DOHH2 (cell line): ENCODE measurements around the gene TCFL5.

ENCODE experiments used
- H3F3A ChIP-seq: fragments of 200-600 bp; sonication (generic), shearing (Covaris generic); 2 replicates; pipeline ENCODE4 v1.6.0; 2016; ENCODE audit warnings: antibody characterized with exemption, mild to moderate bottlenecking; ENCODE audit not compliant: control insufficient read depth, insufficient read depth
- H3K27ac ChIP-seq: fragments of 200-600 bp; sonication (generic); 2 replicates; pipeline ENCODE4 v1.5.1; 2014; ENCODE audit warnings: low read depth, mild to moderate bottlenecking, low read length, moderate library complexity
- H3K27me3 ChIP-seq: fragments of 200-600 bp; sonication (generic); 2 replicates; pipeline ENCODE4 v1.6.1; 2014; ENCODE audit warnings: mild to moderate bottlenecking, low read length, mixed read lengths; ENCODE audit not compliant: control insufficient read depth
- H3K36me3 ChIP-seq: fragments of 200-600 bp; sonication (generic); 2 replicates; pipeline ENCODE4 v1.6.1; 2014; ENCODE audit warnings: mild to moderate bottlenecking, low read length, moderate library complexity, mixed read lengths; ENCODE audit not compliant: control insufficient read depth
- H3K4me1 ChIP-seq: fragments of 200-600 bp; sonication (generic); 2 replicates; pipeline ENCODE4 v1.6.1; 2014; ENCODE audit warnings: mild to moderate bottlenecking, low read length, mixed read lengths; ENCODE audit not compliant: control insufficient read depth
- H3K4me2 ChIP-seq: fragments of 200-600 bp; sonication (generic); 2 replicates; pipeline ENCODE4 v1.6.0; 2014; ENCODE audit warnings: mild to moderate bottlenecking, low read length, moderate library complexity
- H3K4me3 ChIP-seq: fragments of 200-600 bp; sonication (generic); 2 replicates; pipeline ENCODE4 v1.5.1; 2014; ENCODE audit warnings: mild to moderate bottlenecking, low read length, mixed read lengths
- H3K79me2 ChIP-seq: fragments of 200-600 bp; sonication (generic); 2 replicates; pipeline ENCODE4 v1.6.1; 2014; ENCODE audit warnings: mild to moderate bottlenecking, low read length, mixed read lengths; ENCODE audit not compliant: control insufficient read depth
- H3K9me2 ChIP-seq: fragments of 200-600 bp; sonication (generic); replicated peaks from 2 replicates; pipeline ENCODE4 v1.6.1; 2014; ENCODE audit warnings: mild to moderate bottlenecking, low read length, mixed read lengths; ENCODE audit not compliant: control insufficient read depth
- H3K9me3 ChIP-seq: fragments of 200-600 bp; sonication (generic); 2 replicates; pipeline ENCODE4 v1.6.1; 2014; ENCODE audit warnings: antibody characterized with exemption, low read length, mixed read lengths; ENCODE audit not compliant: control insufficient read depth, insufficient read depth
- H4K20me1 ChIP-seq: fragments of 200-600 bp; sonication (generic); 2 replicates; pipeline ENCODE4 v1.6.0; 2014; ENCODE audit warnings: low read depth, mild to moderate bottlenecking, antibody characterized with exemption, low read length, moderate library complexity; ENCODE audit not compliant: control insufficient read depth, insufficient read depth
- CTCF ChIP-seq: fragments of 200-600 bp; sonication (generic); IDR thresholded peaks from one replicate; pipeline ENCODE4 v1.5.1; 2014; ENCODE audit warnings: antibody characterized with exemption, mild to moderate bottlenecking, low read depth, low read length; ENCODE audit not compliant: poor library complexity, severe bottlenecking
- EZH2phosphoT487 ChIP-seq: fragments of 200-600 bp; sonication (generic); IDR thresholded peaks from 2 replicates; pipeline ENCODE4 v1.6.1; 2017; ENCODE audit warnings: borderline replicate concordance, mild to moderate bottlenecking, antibody characterized with exemption, low read length, moderate library complexity, mixed read lengths

Gene TCFL5

DNA sequence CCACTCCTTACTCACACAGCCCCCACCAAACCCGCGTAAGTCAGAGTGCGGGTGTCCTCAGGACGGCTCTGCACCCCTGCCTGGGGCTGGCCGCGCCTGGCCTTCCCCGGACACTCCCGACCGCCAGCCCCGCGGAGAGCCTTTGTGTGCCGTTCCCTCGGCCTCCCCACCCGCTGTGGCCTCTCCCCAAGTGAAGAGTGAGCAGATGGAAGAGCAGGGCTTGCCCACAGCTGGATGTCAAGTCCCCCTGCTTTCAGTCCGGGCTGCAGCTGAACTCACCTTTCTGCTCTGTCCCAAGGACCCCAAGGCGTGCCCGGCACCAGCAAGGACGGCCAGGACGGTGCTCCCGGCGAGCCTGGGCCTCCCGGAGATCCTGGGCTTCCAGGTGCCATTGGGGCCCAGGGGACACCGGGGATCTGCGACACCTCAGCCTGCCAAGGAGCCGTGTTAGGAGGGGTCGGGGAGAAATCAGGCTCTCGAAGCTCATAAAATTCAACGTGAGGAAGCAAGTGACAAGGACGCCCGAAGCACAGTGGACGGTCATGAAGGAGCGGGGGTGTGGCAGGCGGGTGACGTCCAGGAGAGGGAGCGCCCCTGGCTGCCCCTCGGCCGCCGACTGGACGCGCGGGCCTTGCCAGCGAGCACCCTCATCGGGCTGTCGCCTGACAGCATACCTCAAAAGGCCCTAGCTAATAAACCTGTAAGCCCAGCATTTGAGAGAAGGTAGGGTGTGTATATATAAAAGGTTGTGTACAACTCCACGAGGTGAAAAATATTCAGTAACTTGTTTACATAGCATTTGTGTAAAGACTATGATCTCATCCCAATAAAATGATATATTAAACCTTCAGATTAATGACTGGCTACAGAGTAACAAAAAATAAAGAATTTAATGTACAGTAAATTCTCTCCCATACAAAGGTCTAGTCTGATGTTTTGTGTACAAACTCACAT is 21.1 kb downstream of the TCFL5 start:
- H3K9me2 ChIP-seq: no peaks in the 10 kb centered on the region
- H3K27ac ChIP-seq: no peak overlapping the region
- H3K4me3 ChIP-seq: no peak overlapping the region
- no peaks in the 10 kb centered on the region for H3K79me2 ChIP-seq
- H4K20me1 ChIP-seq: no peaks in the 10 kb centered on the region
- no peaks in the 10 kb centered on the region for H3K9me3 ChIP-seq
- TF ChIP-seq CTCF (no peak), EZH2phosphoT487 (no peak)
- peaks cover 3% of the 10 kb centered on the region; the same call in 1 of the 2 replicates for H3F3A ChIP-seq
- 0 out of 2 replicates have a peak, but pooled peaks cover 1% of the 10 kb centered on the region for H3K36me3 ChIP-seq
- no peak overlapping the region for H3K4me2 ChIP-seq
- no peaks in the 10 kb centered on the region for H3K27me3 ChIP-seq
- no peaks in the 10 kb centered on the region for H3K4me1 ChIP-seq

DNA sequence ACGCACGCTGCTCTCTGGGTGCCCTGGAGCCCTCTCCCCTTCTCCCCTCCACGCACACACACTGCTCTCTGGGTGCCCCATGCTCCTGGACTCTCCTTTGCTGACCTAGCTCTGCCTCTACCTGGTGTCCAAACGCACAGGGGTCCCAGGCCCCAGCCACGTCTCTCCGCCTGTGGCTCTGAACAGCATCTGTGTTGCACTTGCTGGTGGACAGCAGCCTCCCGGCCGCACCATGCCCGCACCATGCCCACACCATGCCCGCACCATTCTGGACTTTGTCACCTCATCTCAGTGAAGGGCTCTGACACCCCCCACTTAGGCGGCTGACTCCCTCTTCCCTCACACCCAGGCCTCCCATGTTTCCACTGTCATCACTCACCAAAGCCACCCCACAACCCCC is 21.8 kb downstream of the TCFL5 start:
- Histone ChIP-seq H3K27ac (no peak overlapping the region), H3K4me3 (no peak overlapping the region), H3K79me2 (no peaks in the 10 kb centered on the region), H3F3A (peaks cover 3% of the 10 kb centered on the region; the same call in 1 of the 2 replicates), H3K9me3 (no peaks in the 10 kb centered on the region), H3K9me2 (no peaks in the 10 kb centered on the region), H3K4me1 (no peaks in the 10 kb centered on the region), H3K36me3 (no peaks in the 10 kb centered on the region), H3K4me2 (no peak overlapping the region), H3K27me3 (no peaks in the 10 kb centered on the region), H4K20me1 (no peaks in the 10 kb centered on the region)
- TF ChIP-seq CTCF (no peak), EZH2phosphoT487 (no peak)

GRCh38 chr20:62839261-62839660 is 22.4 kb downstream of the TCFL5 start:
- Histone ChIP-seq H3F3A (peaks cover 3% of the 10 kb centered on the region; the same call in 1 of the 2 replicates), H3K36me3 (no peaks in the 10 kb centered on the region), H3K79me2 (no peaks in the 10 kb centered on the region), H3K27me3 (no peaks in the 10 kb centered on the region), H3K9me3 (no peaks in the 10 kb centered on the region), H3K4me3 (no peak overlapping the region), H4K20me1 (no peaks in the 10 kb centered on the region), H3K4me1 (no peaks in the 10 kb centered on the region), H3K9me2 (no peaks in the 10 kb centered on the region), H3K27ac (no peak overlapping the region), H3K4me2 (no peak overlapping the region)
- TF ChIP-seq CTCF: no peak
